Muscle of leg (tissue), 11 donors: Measurements from ENCODE around the gene SGCD. TPM values are rescaled to one million over a fixed set of nuclear protein-coding genes. Genes with fewer than 3 reads are reported as not detected.

Experiments
- DNase-seq: peaks from one replicate; pipeline ENCODE4 v3.0.0; 2013
- H3K27ac ChIP-seq: one replicate; pipeline ENCODE4 v1.5.1; 2013; ENCODE audit warnings: mild to moderate bottlenecking, low read length, control low read depth
- H3K27me3 ChIP-seq: one replicate; pipeline ENCODE4 v1.6.1; 2013; ENCODE audit warnings: low read length; ENCODE audit not compliant: control insufficient read depth, insufficient read depth
- H3K36me3 ChIP-seq: one replicate; pipeline ENCODE4 v1.6.1; 2013; ENCODE audit warnings: low read length; ENCODE audit not compliant: control insufficient read depth, insufficient read depth
- H3K4me1 ChIP-seq: one replicate; pipeline ENCODE4 v1.6.1; 2013; ENCODE audit warnings: low read length; ENCODE audit not compliant: control insufficient read depth, insufficient read depth
- H3K4me3 ChIP-seq: one replicate; pipeline ENCODE4 v1.5.1; 2013; ENCODE audit warnings: low read length, control low read depth
- H3K9me3 ChIP-seq: replicated peaks from 2 replicates; pipeline ENCODE4 v1.6.1; 2013; ENCODE audit warnings: low read depth, low read length; ENCODE audit not compliant: control insufficient read depth
- WGBS: methylation state at CpG from one replicate; pipeline ENCODE4 v1.1.5; 2013; ENCODE audit warnings: missing lambda C conversion rate; ENCODE audit not compliant: insufficient coverage; 5-methylcytosine and 5-hydroxymethylcytosine counted together
- polyA plus RNA-seq, 8 donors: library from polyadenylated mRNA; unstranded; fragments of 120-200 nt; gene quantifications; one replicate each; pipeline versions ENCODE4 v1.2.1 to v1.2.3, GENCODE V29; 2013; ENCODE audit warnings: inconsistent platforms in 1 of 8, low replicate concordance in 1 of 8; ENCODE audit not compliant: insufficient read length in 8 of 8, insufficient read depth in 1 of 8
- total RNA-seq: library from RNA; stranded (reverse); fragments of 120-200 nt; gene quantifications from one replicate; pipeline ENCODE4 v1.2.4, GENCODE V29; 2013

SGCD gene
- total and polyA plus RNA-seq, 9 donors = 35.2 to 92.5 (median 82.7) TPM

- no peaks in the 10 kb centered on the region for H3K9me3 ChIP-seq
- H3K36me3 ChIP-seq = no peaks in the 10 kb centered on the region
- WGBS = no CpG with 5 or more reads among the region's 3 CpGs
- H3K27me3 ChIP-seq = no peaks in the 10 kb centered on the region
- DNase-seq = peak; percentile 75
- peaks cover 7% of the 10 kb centered on the region for H3K4me1 ChIP-seq
- no peak overlapping the region for H3K27ac ChIP-seq
- H3K4me3 ChIP-seq = no peak overlapping the region
Observed at GRCh38 chr5:156380848-156381247, 53.9 kb downstream of the SGCD start.

DNA sequence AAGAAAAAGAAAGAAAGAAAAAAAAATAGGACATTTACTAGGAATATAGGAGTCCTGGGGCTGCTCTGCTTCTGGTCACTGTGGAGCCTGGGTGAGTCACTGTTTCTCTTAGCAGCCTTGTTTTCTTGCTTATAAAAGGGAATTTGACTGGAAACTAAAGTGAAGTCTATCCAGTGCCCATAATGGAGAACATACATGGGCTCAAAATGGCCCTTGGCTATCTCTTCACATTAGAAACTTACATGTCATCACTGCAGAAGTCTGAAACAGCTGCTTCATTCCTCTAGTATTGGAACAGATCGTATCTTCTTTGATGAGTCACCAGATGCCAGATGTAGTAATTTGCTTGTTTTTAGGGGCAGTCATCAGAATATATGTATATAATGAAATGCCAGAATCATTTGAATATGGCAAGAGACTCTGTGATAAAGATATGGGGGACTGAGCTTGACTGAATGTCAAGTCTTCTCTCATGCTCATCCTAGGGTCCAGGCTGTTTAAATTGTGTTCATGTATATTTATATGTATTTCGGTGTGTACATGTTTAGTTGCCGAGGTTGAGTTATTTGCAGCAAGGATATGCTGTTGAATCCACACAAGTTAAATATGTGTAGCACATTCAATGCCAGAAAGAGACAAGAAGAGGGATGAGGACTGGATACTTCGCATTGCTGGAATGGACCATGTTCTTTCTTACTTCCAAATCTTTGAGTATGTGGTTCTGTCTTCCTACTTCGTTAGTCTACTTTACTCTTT lies 56.7 kb downstream of the SGCD start:
- no peaks in the 10 kb centered on the region for H3K36me3 ChIP-seq
- peak; percentile 73 for DNase-seq
- no peaks in the 10 kb centered on the region for H3K9me3 ChIP-seq
- no peak overlapping the region for H3K4me3 ChIP-seq
- peaks cover 7% of the 10 kb centered on the region for H3K4me1 ChIP-seq
- H3K27ac ChIP-seq = peak overlapping the region; percentile 65
- H3K27me3 ChIP-seq = no peaks in the 10 kb centered on the region
- 100% methylated on average over 1 of the region's 5 CpGs for WGBS

DNA sequence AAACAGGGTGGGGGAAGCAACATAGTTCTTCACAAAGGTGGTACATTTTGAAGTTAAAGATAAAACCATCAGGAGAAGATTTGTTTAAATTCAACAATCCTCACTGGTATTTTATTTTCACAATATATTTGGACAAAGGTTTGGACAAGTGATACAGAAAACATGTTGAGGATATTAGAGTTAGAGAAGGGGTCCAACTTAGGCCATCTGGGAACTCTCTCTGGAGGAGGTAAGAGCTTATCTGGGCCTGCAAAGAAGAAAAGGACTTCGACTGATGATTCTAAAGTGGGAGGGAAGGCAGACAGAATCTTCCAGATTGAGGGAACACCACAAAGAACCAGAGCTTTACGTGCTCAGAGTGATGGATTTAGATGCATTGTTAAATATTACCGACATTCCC lies 58.5 kb downstream of the SGCD start:
- no CpG with 5 or more reads among the region's 3 CpGs for WGBS
- DNase-seq = peak; percentile 77
- Histone ChIP-seq H3K36me3 (peaks cover 3% of the 10 kb centered on the region), H3K9me3 (no peaks in the 10 kb centered on the region), H3K27ac (no peak overlapping the region), H3K27me3 (no peaks in the 10 kb centered on the region), H3K4me1 (peaks cover 7% of the 10 kb centered on the region), H3K4me3 (no peak overlapping the region)

GRCh38 chr5:156386976-156387375 lies 60.0 kb downstream of the SGCD start:
- no peak overlapping the region for H3K4me3 ChIP-seq
- no peaks in the 10 kb centered on the region for H3K27me3 ChIP-seq
- 63% methylated on average over 1 of the region's 4 CpGs for WGBS
- peak overlapping the region; percentile 57 for H3K27ac ChIP-seq
- peaks cover 7% of the 10 kb centered on the region for H3K4me1 ChIP-seq
- no peaks in the 10 kb centered on the region for H3K9me3 ChIP-seq
- H3K36me3 ChIP-seq = peaks cover 3% of the 10 kb centered on the region
- peak; percentile 35 for DNase-seq

DNA sequence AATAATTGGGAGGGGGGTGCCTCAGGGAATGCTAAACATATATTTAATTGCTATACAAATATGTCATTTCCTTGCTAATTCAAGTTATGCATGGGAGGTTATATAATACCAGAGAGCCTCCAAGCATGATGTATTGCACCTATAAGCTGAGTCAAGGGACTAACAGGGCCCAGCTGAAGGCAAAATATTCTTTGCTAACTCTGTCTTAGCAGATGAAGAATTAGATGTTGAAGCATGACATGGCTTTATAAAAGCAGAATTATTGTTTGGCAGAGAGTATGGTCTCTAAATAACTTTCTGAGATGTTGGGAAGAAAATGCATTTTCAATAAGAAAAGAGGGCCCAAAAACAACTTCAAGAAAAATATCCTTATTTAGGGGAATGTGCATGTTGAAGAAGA lies 60.4 kb downstream of the SGCD start:
- DNase-seq = peak; percentile 70
- Histone ChIP-seq H3K27ac (peak overlapping the region; percentile 57), H3K4me3 (no peak overlapping the region), H3K27me3 (no peaks in the 10 kb centered on the region), H3K36me3 (peaks cover 3% of the 10 kb centered on the region), H3K9me3 (no peaks in the 10 kb centered on the region), H3K4me1 (peaks cover 7% of the 10 kb centered on the region)

DNA sequence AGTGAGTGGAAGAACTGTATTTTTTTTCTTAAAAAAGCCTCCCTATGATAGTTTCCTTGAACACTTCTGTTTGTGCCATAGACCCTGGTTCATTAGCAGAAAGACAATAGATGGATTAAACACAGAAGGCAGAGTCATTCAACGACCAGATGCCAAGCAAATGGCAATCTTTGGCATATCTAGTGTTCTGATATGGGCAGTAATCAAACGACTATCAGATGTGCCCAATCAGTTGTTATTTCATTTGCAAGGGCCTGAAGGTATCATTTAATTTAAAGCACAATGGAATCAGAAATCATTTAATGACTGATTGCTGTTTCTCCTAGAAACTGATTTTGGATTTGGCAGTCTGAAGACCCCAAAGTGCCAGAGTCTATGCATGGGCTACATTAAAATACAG lies 61.3 kb downstream of the SGCD start:
- Histone ChIP-seq H3K27ac (peak overlapping the region; percentile 31), H3K4me3 (no peak overlapping the region), H3K4me1 (peaks cover 4% of the 10 kb centered on the region), H3K27me3 (no peaks in the 10 kb centered on the region), H3K9me3 (no peaks in the 10 kb centered on the region), H3K36me3 (peaks cover 3% of the 10 kb centered on the region)
- WGBS = no CpG with 5 or more reads among the region's 2 CpGs
- DNase-seq = no peak

- Histone ChIP-seq H3K27ac (no peak overlapping the region), H3K4me3 (no peak overlapping the region), H3K36me3 (peaks cover 5% of the 10 kb centered on the region), H3K9me3 (no peaks in the 10 kb centered on the region), H3K27me3 (no peaks in the 10 kb centered on the region), H3K4me1 (peaks cover 5% of the 10 kb centered on the region)
- 74% methylated on average over 3 of the region's 7 CpGs for WGBS
- no peak for DNase-seq
Observed at GRCh38 chr5:156391139-156391538, 64.2 kb downstream of the SGCD start.

DNA sequence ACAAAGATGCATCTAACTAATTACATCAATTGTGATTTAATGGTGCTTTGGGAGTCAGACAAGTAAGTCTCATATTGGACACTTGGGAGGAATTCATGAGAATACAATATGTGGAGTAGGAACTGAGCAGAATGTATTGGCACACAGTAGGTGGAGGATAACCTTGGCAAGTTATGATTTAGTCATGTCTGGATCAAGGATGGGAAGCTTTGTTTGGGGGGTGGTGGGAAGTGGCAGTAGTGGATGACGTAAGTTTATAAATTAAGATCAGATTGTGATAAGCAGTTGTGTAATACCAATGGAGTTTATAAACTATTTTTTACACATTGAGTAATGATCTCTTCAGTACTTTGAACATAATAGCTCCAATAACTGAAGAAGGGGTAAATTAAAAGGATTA lies 67.0 kb downstream of the SGCD start:
- Histone ChIP-seq H3K27ac (peak overlapping the region; percentile 39), H3K4me3 (no peak overlapping the region), H3K27me3 (no peaks in the 10 kb centered on the region), H3K4me1 (peaks cover 16% of the 10 kb centered on the region), H3K9me3 (no peaks in the 10 kb centered on the region), H3K36me3 (peaks cover 5% of the 10 kb centered on the region)
- WGBS = no CpG with 5 or more reads among the region's 1 CpG
- DNase-seq = peak; percentile 38

GRCh38 chr5:156394642-156395305 lies 67.8 kb downstream of the SGCD start:
- no peaks in the 10 kb centered on the region for H3K9me3 ChIP-seq
- DNase-seq = peak; percentile 90
- no peak overlapping the region for H3K4me3 ChIP-seq
- peak overlapping the region; percentile 45 for H3K27ac ChIP-seq
- no peaks in the 10 kb centered on the region for H3K27me3 ChIP-seq
- peaks cover 5% of the 10 kb centered on the region for H3K36me3 ChIP-seq
- WGBS = 23% methylated on average over 2 of the region's 6 CpGs
- H3K4me1 ChIP-seq = peaks cover 20% of the 10 kb centered on the region

GRCh38 chr5:156395306-156395675 lies 68.3 kb downstream of the SGCD start:
- 0% methylated on average over 1 of the region's 2 CpGs for WGBS

More at GRCh38 chr5:156395306-156395675, 68.3 kb downstream of the SGCD start:
- peaks cover 23% of the 10 kb centered on the region for H3K4me1 ChIP-seq
- no peaks in the 10 kb centered on the region for H3K9me3 ChIP-seq
- peaks cover 3% of the 10 kb centered on the region for H3K36me3 ChIP-seq
- peak overlapping the region; percentile 45 for H3K27ac ChIP-seq
- H3K4me3 ChIP-seq = no peak overlapping the region
- peak; percentile 87 for DNase-seq
- H3K27me3 ChIP-seq = no peaks in the 10 kb centered on the region
